HG02938 (cell line): ENCODE measurements around the gene CREB3.

Experiments
- ATAC-seq: cut with Tn5 transposase; IDR thresholded peaks from one replicate; pipeline ENCODE4 v1.9.1; 2021; ENCODE audit warnings: mild to moderate bottlenecking, moderate library complexity; ENCODE audit not compliant: unreplicated experiment

The CREB3 gene

DNA sequence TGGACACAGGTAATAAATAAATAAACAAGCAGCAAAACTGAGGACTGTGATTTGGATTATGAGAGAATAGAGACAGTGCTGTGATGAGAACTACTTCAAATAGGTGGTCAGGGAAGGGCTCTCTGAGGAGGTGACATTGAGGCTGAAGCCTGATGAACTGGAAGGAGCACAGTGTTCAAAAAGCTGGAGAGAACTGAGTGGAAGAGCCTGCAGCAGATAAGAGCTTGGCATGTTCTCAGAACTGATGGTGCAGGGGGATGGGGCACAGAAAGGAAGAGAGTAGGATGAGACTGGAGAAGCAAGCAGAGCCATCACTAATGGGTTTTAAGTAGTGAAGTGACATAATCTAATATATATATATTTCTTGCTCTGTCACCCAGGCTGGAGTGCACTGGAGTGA lies 31.5 kb upstream of the CREB3 start:
- ATAC-seq = no peak

DNA sequence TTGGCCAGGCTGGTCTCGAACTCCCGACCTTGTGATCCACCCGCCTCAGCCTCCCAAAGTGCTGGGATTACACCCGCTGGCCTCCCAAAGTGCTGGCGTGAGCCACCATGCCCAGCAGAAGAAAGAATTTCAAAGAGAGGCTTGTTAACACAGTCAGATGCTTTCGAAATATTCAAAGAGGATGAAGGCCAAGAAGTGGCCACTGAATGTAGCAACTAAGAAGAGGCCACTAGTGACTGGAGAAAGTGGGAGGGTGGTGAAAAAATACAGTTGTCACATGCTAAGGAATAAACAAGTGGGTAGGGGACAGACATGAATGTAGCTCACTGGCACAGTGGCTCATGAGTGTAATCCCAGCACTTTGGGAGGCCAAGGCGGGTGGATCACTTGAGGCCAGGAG lies 29.8 kb upstream of the CREB3 start:
- ATAC-seq = no peak

DNA sequence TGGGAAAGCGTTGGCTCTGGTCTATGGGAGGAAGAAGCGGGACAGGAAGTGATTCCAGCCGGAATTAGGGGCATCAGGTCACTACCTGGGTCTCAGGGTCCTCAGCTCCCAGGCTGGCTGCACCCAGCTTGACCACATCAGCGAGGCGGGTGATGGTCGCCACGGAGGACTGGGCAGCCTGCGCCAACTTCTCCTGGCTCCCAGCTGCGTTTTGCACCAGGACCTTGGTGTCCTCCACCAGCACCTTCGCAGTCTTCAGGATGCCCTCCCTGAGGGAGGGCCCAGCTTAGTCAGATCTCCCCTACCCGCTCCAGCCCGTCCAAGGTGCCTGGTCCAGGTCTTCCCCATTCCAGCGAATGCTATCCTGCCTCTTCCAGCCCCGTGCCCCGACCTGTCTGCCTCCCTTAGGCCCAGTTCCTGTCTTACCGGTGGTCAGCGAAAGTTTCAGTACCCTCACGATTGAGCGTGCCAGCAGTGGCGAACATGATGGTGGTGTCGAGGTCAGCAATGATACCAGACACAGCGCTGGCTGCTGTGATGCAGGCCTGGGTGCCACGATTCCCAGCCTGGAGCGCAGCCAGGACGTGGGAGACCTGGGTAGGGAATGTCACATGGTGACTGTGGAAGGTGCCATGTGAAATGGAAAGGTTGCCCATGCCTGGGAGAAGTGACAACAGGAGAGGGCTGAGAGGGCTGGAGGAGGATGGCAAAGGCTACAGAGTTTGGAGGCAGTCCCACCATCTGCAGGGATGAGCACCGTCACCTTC lies 28.4 kb upstream of the CREB3 start:
- ATAC-seq = no peak

DNA sequence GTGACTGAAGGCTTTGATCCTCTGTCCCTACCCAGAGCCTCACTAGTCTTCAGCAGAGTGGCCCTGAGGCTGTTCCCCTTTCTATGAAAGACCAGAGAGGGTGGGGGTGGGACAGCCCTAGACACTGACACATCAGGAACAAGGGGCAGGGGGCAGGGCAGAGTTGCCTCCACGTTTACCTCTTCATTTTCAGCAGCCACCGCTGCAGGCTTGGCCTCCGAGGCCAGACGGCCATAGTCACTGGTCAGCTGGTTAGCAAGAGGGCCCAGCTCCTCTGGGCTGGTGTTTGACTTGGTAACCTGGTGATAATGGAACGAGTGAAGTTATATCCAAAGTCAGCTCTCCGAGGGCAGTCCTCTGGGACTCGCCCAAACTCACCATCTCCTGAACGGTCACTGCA lies 27.1 kb upstream of the CREB3 start:
- ATAC-seq = no peak

DNA sequence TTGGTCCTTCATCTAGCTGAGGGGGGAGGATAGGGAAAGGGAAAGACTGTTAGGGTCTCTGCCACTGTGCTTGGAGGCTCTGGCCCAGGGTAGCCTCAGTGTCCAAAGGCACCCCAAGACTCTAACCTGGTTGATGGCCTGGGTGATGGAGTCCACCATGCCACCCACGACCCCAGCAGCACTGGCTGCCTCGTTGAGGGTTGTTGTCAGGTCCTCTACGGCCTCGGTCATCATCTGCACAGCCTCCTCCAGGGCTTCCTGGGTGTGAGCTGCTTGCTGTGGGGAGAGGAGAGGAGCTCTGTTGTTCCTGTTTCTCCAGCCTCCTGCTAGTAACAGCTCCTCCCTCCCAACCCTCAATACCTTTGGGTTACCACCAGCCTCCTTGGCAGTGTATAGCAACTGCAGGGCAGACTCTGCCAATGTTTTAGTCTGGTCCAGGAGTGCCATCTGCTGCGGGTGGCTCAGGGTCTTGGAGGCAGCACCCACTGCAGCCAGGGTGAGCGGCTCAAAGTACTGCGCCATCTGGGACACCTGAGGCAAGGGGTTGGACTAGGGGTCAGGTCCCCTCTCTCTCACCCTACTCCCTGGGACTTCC lies 26.5 kb upstream of the CREB3 start:
- ATAC-seq = no peak

DNA sequence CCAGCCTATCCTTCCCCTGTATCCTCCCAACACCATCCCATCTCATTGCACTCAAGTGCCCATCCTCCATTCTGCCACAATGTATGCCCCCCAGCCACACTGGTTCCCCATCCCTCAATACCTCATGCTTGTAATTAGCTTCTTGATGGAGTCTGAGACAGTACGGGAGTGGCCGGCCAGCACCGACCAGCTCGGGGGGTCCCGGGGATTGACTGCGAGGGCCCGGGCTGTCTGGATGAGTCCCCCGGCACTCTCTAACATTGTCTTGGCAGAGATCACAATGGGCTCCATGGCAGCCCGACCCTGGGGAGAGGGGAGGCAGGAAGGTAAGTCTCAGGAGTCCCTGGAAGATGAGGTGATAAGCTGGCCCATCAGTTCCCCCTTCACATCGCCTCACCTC lies 25.5 kb upstream of the CREB3 start:
- no peak for ATAC-seq

DNA sequence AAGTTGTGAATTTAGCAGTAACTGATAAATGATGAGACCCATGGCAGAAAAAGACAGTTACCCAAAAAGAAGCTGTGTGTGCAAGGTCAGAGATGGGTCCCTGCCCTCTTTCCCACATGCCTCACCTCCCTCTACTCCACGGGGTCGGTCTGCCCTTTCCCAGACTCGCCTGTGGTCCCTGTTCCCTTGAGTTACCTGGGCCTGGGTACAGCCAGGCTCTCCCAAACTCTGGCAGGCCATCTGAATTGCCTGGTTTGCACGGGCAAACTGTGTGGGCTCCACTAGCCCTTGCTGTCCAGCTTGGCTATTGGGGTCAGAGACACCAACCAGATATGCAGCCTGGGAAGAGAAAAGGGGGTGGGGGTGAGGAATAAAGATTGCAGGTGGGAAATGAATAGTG lies 24.3 kb upstream of the CREB3 start:
- ATAC-seq = no peak

DNA sequence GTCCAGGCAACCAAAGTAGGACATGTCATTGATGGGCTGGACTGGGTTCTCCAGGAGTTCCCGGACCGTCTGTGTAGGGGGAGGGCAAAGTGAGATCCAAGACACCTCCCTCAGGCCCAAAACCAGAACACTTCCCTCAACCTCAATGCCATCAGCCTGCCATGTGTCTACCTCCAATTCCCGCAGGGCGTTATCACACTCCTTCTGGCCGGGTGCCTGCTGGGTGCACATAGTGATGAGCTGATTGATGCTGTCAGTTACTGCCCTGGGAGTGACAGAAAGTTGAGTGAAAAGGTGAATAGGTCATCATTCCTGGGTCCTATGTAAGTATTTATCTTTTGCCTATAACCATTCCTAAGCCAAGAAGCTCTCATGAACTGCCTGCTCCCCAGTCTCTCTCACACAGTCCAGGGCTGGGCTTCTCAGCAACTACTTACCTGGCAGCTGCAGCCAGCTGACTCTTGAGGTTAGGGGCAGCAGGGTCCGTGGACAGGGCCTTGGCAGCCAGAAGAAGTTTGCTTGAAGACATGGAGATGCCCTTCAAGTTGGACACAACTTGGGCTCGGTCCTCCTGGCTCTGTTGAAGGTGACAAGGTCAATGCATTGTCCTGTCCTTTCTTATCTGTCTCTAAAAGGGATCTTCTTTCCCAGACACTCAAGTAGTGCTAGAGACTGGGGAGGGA lies 21.5 kb upstream of the CREB3 start:
- no peak for ATAC-seq

DNA sequence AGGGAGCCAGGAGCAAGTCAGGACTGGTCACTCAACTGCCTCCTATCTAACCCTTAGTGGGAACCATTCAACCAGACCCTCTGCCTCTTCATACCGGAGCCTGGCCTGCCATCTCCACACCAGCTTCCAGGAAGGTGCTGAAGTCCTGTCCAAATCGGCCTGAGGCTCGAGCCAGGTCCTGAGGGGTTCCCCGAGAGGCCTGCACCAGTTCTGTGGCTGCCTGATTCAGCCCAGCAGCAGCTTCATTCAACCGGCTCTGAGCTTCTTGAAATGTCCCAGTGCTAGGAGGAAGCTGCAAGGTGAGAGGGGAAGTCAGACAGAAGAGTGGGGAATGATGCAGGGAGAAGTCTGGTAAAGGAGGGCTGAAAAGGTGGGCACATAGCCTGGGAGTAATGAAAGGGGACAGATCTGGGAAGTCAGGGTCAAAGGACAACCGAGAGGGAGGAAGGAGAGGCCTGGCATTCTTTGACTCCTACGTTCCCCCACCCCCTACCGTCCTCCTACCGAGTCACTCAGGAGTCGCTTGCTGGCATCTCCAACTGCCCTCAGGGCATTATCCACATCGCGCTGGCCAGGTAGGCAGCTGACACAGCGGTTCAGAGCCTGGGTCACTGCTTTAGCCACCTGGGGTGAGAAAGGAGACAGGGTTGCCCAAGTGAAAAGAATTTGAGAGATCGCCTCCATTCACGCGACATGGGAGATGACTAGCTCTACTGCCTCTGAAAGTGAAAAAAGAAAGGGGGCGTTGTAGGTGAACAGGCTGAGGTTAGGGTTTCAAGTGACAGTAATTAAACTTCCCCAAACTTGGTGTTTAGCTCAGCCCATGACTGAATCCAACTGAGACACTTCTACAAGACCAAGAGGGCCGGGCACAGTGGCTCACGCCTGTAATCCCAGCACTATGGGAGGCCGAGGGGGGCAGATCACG lies 20.7 kb upstream of the CREB3 start:
- ATAC-seq = no peak

DNA sequence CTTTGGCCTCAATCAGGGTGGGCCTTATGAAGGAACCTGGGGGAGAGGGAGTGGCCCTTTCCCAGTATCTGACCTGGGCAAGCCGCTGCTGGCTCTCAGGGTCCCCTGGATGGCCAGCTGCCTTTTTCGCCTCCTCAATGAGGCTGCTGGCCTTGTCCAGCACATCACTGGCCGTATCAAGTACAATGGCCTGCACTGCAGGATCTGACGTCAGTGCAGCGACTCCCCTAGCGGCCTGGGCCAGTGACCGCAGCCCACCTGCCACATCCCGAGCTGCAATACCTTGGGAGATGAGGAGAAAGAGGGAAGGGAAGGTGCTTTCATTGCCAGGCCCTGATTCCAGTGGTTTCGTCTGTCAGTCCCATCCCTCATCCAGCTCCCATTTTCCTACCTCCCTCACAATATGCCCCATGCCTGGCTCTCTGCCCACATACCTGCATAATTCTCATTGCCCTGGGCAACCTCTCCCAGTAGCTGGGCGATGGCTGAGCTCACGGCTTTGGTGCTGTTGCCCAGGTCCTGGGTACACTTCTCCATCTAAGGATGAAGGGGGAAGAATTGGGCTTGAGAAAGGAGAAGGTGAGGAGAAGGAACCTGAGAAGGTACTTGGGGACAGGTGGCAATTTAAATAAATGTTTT lies 19.6 kb upstream of the CREB3 start:
- ATAC-seq = no peak

DNA sequence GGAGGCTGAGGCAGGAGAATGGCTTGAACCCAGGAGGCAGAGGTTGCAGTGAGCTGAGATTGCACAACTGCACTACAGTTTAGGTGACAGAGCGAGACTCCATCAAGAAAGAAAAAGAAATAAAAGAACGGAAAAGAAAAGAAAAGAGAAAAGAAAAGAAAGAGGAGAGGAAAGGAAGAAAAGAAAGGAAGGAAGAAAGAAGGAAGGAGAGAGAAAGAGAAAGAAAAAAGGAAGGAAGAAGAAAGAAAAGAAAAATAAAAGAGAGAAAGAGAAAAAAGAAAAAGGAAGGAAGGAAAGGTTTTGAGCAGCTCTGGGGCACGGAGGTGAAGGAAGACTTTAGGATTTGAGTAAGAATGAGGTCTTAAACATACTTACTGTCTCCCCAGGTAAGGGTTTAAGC lies 18.9 kb upstream of the CREB3 start:
- ATAC-seq = no peak

DNA sequence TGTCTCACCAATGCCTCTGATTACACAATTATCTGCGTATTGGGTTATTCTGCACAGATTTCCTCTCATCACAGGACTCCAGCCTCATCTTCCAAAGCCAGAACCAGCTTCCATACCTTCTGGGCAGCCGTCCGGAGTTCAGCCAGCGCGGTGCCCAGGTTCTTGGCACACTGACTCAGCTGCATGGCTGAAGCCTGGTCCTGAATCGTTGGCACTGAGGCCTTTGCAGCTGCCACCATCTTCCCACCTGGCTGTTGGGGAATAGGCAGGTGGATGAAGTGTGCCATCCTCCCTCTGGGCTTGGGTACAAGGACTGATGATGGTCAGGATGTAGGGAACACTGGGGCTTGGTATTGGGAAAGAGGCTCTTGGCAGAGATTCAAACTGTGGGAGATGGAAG lies 18.3 kb upstream of the CREB3 start:
- ATAC-seq = no peak

DNA sequence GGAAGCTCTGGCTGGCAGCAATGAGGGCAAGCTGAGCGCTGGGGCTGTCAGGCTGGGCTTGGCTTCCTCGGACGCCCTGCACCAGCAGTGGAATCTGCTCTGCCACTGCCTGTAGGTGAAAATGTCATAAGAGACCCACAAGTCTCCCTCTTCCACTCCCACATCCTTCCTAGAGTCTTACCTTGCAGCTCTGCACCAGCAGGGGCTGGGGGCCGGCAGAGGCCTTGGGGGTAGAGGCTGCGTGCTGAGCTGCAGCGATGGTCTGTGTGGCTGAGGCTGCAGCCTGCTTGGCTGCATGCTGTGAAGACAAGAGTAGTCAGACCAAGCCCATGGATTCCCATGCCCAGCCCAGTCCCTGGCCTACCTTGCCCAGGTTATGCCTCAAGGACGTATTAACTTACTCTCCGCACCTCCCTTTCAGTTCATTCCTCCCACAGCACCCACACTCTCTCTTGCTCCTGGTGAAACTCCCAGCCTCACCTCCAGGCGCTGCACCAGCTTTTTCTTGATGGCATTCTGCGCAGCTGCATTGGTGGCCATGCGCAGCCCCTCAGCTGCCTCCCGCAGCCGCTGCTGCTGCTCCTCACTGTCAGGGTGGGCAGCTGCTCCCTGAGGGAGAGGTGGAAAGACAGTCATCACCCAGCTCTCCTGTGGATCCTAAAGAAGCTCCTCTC lies 17.8 kb upstream of the CREB3 start:
- no peak for ATAC-seq

DNA sequence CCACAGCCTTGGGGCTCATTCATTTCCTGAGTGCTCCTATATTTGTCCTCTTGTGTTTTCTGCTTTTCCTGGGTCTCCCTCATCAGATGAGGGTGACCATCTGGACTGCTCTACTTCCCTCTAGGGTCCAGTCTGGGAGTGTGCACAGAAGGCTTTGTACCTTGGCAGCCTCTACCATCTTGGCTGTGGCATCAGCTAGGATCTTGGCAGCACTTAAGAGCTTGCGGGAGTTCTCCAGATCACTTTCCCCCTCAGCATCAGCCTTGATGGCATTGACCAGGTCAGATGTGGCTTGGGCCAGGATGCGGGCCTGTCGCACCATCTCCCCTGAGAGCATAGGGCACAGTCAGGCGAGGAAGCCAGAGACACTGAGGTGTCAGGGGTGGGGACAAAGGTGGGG lies 16.2 kb upstream of the CREB3 start:
- no peak for ATAC-seq

DNA sequence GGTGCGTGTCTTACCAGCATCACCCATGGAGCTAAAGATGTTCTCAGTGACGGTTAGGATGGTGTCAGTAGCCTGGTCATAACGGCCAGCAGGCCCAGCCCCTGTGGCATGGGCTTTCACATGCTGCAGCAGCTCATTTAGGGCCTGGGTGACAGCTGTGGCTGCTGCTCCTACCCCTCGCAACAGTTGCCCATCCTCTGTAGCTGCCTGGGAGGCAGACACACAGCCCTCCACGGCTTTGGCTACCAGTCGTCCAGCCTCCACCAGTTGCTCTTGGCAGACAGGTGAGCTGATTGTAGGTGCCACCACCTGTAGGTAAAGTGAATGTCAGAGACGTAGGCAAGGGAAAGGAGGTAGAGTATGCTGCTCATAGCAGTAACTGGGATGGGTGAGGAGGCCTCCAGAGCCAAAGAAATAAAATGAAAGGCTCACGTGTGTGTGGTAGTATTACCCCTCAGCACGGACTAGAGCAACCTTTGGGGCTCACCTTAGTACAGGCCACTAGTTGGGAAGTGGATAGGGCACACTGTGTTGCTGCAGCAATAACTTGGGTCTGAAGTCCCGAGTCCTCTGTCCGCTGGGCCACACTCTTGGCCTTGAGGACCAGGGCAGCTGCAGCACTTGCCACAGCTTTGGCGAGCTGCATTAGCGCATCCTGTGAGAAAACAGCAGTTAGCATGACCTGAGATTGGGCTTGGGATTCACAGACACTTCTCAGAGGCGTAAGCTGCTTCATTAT lies 15.2 kb upstream of the CREB3 start:
- no peak for ATAC-seq

DNA sequence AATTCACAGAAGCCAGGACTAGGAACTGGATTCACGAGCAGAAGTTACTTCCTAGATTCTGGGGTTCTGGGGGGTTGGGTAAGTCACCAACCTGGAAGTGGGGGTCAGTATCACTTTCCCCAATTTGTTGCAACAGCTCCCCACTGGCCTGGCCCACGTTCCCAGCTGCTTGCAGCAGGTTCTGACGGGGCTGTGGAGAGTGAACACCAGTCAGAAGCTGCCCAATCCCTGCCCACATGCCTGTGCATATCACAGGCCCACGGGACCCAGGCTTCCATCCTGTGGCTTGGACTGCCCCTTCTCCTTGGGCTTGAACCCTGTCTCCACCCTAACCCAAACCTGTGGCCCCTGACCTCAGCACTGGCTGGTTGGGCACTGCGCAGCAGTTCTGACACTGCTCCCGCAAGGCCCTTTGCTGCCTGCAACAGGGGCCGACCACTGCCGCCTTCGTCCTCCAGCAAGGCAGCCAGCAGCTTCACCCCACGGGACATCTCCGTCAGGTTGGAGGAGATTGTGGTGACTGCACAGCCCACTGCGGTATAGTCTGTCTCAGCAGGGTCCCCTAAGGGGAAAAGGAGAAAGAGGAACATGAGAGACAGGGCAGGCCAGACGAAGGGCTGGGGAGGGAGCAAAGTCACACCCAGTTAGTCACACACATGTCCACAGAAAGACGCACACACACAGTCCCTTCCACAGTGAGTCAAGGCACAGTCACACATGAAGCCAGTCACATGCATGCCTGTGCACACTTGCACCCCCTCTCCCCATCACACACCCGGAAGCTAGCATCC lies 13.6 kb upstream of the CREB3 start:
- no peak for ATAC-seq

DNA sequence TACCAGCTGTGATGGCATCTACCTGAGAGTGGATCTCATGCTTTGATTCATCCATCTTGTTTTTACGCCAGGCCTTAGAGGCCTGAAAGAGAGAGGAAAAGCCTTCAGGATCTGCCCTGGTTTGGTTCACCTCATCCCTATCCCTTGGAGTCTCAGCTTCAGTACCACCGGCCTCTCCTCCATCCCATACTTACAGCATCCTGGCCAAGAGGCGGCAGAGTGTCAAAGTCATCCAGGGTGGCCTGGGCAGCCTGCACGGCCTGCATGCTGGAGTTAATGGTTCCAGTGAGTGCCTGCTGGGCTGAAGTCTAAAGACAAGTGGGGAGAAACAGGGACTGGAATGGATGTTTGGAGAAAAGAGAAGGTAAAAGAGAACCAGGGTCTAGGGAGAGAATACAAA lies 12.9 kb upstream of the CREB3 start:
- no peak for ATAC-seq

DNA sequence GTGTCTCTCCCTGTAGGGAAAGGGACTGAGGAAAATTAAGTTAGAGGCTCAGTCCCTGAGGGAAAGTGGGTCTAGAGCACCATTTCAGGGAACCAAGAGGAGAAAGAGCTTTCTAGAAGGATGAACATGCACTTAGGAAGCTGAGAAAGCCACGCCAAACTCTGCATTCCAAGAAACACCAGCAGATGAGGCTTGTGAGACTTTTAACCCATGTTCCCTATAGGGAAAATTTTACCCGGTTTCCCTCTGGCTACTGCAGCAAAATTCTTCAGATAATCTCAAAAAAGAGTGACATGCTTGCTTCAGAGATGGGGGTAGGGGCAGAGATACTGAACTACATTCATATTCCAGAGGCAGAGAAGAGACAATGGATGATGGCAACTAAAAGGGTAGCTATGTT lies 9.0 kb upstream of the CREB3 start:
- no peak for ATAC-seq

DNA sequence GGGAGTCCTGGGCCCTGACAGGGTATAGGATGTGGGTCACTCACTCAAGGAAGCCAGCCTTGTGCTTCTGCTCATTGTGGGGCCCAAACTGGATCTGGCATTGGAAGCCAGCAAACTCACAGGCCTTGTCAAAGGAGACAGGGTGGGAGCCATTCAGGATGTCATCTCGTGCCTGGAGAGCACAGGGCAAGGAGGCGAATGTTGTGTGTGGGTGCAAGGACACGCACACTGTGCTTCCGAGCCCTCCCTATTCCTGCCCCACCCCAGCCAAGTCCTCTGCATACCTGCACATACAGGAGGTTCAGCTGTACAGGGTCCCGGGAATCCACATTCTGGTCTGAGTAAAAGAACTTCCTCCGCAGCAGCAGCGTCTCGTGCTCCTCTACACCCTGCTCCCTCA lies 8.6 kb upstream of the CREB3 start:
- no peak for ATAC-seq
